Measurements from ENCODE around the gene C1orf50.
"Not testable (repeated sequence)": the region's sequence is repeated elsewhere in the genome, so short reads cannot be mapped to it uniquely, and the experiment has no call there.

The C1orf50 gene

GRCh38 chr1:42739753-42740700, 27.0 kb upstream of the C1orf50 start, which contains the start of gene CLDN19:
CLDN19 (minus strand) TSS chr1:42740236; CDS start chr1:42740063, 173 bp downstream.
- DNase-seq (ENCODE audit: low read depth in 3 of 3): no peak

GRCh38 chr1:42740851-42741580, 26.0 kb upstream of the C1orf50 start:
- no peak for DNase-seq (ENCODE audit: low read depth in 3 of 3)

- DNase-seq (ENCODE audit: low read depth in 3 of 3): no peak
These were observed 25.3 kb upstream of the C1orf50 start for GRCh38 chr1:42741706-42742105.

GRCh38 chr1:42742141-42742540, 24.9 kb upstream of the C1orf50 start:
- DNase-seq (ENCODE audit: low read depth in 3 of 3): no peak

GRCh38 chr1:42742617-42743316, 24.3 kb upstream of the C1orf50 start:
- no peak for DNase-seq (ENCODE audit: low read depth in 3 of 3)

GRCh38 chr1:42743317-42744147, 23.5 kb upstream of the C1orf50 start:
- no peak for DNase-seq (ENCODE audit: low read depth in 3 of 3)

- DNase-seq (ENCODE audit: low read depth in 3 of 3): no peak
These were observed 23.0 kb upstream of the C1orf50 start for GRCh38 chr1:42744148-42744413.

GRCh38 chr1:42745851-42746250, 21.2 kb upstream of the C1orf50 start:
- no peak for DNase-seq (ENCODE audit: low read depth in 3 of 3)

- DNase-seq (ENCODE audit: low read depth in 3 of 3): no peak
These were observed 20.5 kb upstream of the C1orf50 start for GRCh38 chr1:42746436-42747105.

- no peak for DNase-seq (ENCODE audit: low read depth in 3 of 3)
These were observed 19.9 kb upstream of the C1orf50 start for GRCh38 chr1:42747125-42747524.

- no peak for DNase-seq (ENCODE audit: low read depth in 3 of 3)
These were observed 19.0 kb upstream of the C1orf50 start for GRCh38 chr1:42748021-42748420.

- no peak for DNase-seq (ENCODE audit: low read depth in 3 of 3)
These were observed 18.3 kb upstream of the C1orf50 start for GRCh38 chr1:42748461-42749410.

- no peak for DNase-seq (ENCODE audit: low read depth in 3 of 3)
These were observed 17.0 kb upstream of the C1orf50 start for GRCh38 chr1:42750041-42750440.

- DNase-seq (ENCODE audit: low read depth in 3 of 3): not testable (repeated sequence)
These were observed 15.5 kb upstream of the C1orf50 start for GRCh38 chr1:42751511-42752070.

GRCh38 chr1:42752284-42752683, 14.8 kb upstream of the C1orf50 start:
- no peak for DNase-seq (ENCODE audit: low read depth in 3 of 3)

- DNase-seq (ENCODE audit: low read depth in 3 of 3): no peak
These were observed 14.0 kb upstream of the C1orf50 start for GRCh38 chr1:42753070-42753469.

- no peak for DNase-seq (ENCODE audit: low read depth in 3 of 3)
These were observed 9.8 kb upstream of the C1orf50 start for GRCh38 chr1:42756956-42757891.

- DNase-seq (ENCODE audit: low read depth in 3 of 3): no peak
These were observed 9.2 kb upstream of the C1orf50 start for GRCh38 chr1:42757892-42758275.

Measured in stimulated activated CD4-positive, alpha-beta T cell treated with anti-CD3 and anti-CD28 coated beads, TNF-alpha, amount 100 ng/mL, for 48 hours (primary cell).